Stimulated activated CD8-positive, alpha-beta memory T cell treated with anti-CD3 and anti-CD28 coated beads, Interleukin-4, amount 100 ng/mL, for 4 hours (primary cell): Measurements from ENCODE around the gene S100A12.

Experiments
- DNase-seq, 2 donors: peaks; one replicate each; pipeline ENCODE4 v3.0.0-alpha.2; 2020; ENCODE audit warnings: low read depth in 2 of 2, low spot score in 1 of 2

The S100A12 gene

DNA sequence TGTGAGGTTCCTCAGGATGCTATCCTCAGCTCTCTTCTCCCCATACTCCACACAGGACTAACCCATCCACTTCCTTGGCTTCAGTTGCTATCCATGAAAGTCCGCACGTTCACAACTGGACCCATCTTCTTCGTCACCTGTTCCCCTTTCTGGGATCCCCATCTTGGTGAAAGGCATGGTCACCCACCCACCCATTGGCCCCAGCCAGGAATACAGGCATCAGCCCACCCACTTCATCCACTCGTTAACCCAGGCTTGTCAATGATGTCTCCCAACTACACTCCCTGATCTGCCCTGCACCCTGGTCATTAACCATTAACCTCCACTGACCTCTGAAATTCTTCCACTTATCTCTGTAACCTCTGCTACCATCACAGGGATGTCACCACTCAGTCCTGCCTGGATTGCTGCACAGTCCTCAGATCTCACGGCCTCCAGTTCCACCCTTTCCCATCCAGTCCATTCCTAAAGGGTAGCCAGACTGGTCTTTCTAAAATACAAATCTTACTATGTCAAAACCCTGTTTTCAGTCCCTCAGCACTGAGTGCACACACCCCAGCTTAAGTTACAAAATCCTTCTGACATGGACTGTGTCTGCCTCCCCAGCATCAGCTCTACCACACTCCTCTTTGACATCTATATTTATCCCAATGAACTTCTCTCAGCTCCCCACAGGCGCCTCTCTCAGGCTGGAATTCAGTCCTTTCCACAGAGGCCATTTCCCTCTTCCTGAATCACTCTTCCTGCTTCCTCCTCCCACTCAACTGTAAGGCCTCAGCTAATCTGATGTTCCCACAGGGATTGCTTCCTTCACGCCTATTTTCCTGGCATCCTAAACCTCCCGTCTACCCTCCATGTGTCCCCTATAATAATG is 37.2 kb downstream of the S100A12 start:
- no peak for DNase-seq

DNA sequence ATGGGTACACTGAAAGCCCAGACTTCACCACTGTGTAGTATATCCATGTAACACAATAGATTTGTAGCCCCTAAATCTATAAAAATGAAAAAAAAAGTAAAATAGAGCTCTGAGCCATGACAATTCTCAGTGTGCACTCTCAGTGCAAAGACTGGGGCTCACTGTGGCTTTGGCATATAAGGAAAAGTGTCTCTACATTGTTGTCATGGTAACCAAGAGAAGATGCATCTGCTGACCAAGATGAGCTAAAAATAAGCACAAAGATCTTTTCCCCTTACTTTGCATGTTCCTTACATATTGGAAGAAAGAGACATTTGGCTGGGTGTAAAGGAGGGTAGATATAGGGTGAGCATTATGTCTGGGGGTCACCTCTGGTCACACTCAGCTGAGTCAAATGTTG is 38.8 kb downstream of the S100A12 start:
- DNase-seq = no peak

DNA sequence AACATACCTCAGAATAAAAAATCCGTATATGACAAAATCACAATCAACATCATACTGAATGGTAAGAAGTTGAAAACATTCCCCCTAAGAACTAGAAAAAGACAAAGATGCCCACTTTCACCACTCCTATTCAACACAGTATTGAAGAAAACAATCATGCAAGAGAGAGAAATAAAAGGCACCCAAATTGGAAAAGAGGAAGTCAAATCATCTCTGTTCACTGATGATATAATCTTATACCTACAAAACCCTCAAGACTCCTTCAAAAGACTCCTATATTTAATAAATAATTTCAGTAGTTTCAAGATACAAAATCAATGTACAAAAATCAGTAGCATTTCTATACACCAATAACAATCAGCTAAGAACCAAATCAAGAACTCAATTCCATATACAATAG is 41.5 kb downstream of the S100A12 start:
- DNase-seq = no peak

DNA sequence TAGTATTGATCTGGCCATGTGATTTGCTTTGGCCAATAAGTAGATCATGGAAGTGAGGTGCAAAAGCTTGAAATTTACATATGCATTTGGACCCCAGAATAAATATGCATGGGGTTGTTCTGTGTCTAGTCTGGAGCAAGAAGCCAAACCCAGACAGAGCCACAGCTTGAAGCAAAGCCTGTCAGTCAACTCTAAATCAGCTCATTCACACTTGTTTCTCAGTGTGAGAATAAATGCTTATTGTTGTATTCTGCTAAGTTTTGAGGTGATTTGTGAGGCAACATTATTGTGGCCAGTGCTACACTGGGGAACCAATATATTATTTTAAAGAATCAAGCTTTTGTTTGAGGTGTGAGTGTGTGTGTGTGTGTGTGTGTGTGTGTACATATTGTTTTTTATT is 50.5 kb downstream of the S100A12 start:
- no peak for DNase-seq
